Measurements from ENCODE around the gene NFE2L2. TPM values are rescaled to one million over a fixed set of nuclear protein-coding genes. Genes with fewer than 3 reads are reported as not detected.
A peak's percentile ranks its signal among the peaks of the same experiment; 100 is the strongest.
"Not testable (repeated sequence)": the region's sequence is repeated elsewhere in the genome, so short reads cannot be mapped to it uniquely, and the experiment has no call there.

Gene NFE2L2
- total and polyA plus RNA-seq, 2 experiments from 2014 or later = 77.4 to 123 TPM

DNA sequence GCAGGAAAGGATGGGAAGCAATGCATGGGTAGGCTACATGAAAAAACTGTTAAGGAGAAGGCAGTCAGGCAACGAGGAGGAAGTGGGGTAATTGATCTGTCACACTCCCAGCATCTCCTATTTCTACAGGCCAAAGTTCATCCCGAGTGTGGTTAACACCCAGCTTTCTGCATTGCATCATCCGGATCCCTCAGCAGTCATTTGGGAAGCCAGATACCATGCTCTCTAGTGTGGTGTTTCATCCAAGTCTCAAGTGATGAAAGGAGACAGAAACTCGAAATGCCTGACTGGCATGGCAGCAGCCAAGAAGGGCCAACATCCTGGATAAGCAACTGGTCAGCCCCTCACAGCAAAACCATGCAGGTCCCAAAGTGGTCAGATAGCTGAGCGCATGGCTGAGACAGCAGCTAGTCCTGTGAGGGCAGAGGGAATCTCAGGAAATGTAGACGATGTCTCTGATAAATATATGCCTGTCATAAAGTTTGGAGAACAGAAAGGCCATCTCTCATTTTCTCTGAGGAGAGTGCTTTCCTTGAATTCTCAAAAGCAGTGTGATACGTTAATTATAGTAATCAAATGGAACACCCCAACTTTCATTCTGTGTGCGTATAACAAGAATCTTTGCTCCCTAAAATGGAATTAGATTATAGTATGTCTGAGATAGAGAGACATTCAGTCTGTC lies 76.8 kb downstream of the NFE2L2 start:
- H3K27ac ChIP-seq = no peak overlapping the region
- TF ChIP-seq EZH2phosphoT487 (IDR thresholded peaks at IDR 0.05; ENCODE audit: insufficient read depth, low read depth) (peak; percentile 85), EZH2 (IDR thresholded peaks at IDR 0.05; ENCODE audit: insufficient read depth, poor library complexity, severe bottlenecking) (no peak)
- H3F3A ChIP-seq (ENCODE audit: insufficient read depth) = 0 out of 2 replicates have a peak, but pooled peaks cover 10% of the 10 kb centered on the region
- no peaks in the 10 kb centered on the region for H3K79me2 ChIP-seq (ENCODE audit: insufficient read depth)
- peak overlapping the region; percentile 63 for H2AFZ ChIP-seq
- H3K9me3 ChIP-seq (ENCODE audit: low read depth) = no peaks in the 10 kb centered on the region
- WGBS, 2 experiments (ENCODE audit: low coverage in 1 of 2, low lambda C conversion rate in 2 of 2, missing lambda C conversion rate in 2 of 2) = 50 to 52% methylated on average over 8 of the region's 8 CpGs
- peak; percentile 71 for DNase-seq
- H3K36me3 ChIP-seq (ENCODE audit: low read depth) = no peaks in the 10 kb centered on the region
- H3K27me3 ChIP-seq (replicated peaks; ENCODE audit: insufficient read depth) = no peaks in the 10 kb centered on the region
- H3K4me1 ChIP-seq (ENCODE audit: insufficient read depth) = peaks cover 10% of the 10 kb centered on the region; the same call in 1 of the 2 replicates
- H3K9ac ChIP-seq = no peak overlapping the region
- in situ Hi-C loops (cut with MboI) = no loop called here
- no peak overlapping the region for H3K4me3 ChIP-seq
- no peaks in the 10 kb centered on the region for H3K9me2 ChIP-seq (ENCODE audit: insufficient read depth)
- H4K20me1 ChIP-seq (ENCODE audit: insufficient read depth) = no peaks in the 10 kb centered on the region
- H3K4me2 ChIP-seq (ENCODE audit: unreplicated experiment) = peak overlapping the region; percentile 16

DNA sequence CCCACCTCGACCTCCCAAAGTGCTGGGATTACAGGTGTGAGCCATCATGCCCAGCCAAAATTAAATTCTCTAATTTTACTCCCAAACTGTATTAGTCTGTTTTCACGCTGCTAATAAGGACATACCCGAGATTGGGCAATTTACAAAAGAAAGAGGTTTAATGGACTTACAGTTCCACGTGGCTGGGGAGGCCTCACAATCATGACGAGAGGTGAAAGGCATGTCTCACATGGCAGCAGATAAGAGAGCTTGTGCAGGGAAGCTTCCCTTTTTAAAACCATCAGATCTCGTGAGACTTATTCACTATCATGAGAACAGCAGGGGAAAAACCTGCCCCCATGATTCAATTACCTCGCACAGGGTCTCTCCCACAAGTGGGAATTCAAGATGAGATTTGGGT lies 78.5 kb downstream of the NFE2L2 start:
- 85 to 87% methylated on average over 7 of the region's 7 CpGs for WGBS, 2 experiments (ENCODE audit: low coverage in 1 of 2, low lambda C conversion rate in 2 of 2, missing lambda C conversion rate in 2 of 2)
- H3K9me2 ChIP-seq (ENCODE audit: insufficient read depth); H3K4me2 ChIP-seq (ENCODE audit: unreplicated experiment); H3K9me3 ChIP-seq (ENCODE audit: low read depth); H3K9ac ChIP-seq; H3K36me3 ChIP-seq (ENCODE audit: low read depth); H3K27me3 ChIP-seq (replicated peaks; ENCODE audit: insufficient read depth); in situ Hi-C loops (cut with MboI); H3K4me3 ChIP-seq; H3K4me1 ChIP-seq (ENCODE audit: insufficient read depth); DNase-seq; H3K79me2 ChIP-seq (ENCODE audit: insufficient read depth); H4K20me1 ChIP-seq (ENCODE audit: insufficient read depth); H3F3A ChIP-seq (ENCODE audit: insufficient read depth); H3K27ac ChIP-seq; H2AFZ ChIP-seq: not testable (repeated sequence)

DNA sequence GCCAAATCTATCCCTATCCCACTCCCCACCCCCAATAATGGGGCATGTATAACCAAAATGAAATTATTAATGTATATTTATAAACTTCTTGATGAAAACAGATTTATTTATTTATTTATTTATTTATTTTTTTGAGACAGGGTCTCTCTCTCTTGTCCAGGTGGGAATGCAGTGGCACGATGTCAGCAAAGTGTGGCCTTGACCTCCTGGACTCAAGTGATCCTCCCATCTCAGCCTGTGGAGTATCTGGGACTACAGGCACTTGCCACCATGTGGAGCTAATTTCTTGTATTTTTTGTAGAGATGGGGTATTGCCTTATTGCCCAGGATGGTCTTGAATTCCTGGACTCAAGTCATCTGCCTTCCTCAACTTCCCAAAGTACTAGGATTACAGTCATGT lies 79.9 kb downstream of the NFE2L2 start:
- 0 out of 2 replicates have a peak, but pooled peaks cover 10% of the 10 kb centered on the region for H3F3A ChIP-seq (ENCODE audit: insufficient read depth)
- no peak overlapping the region for H3K9ac ChIP-seq
- TF ChIP-seq EZH2 (IDR thresholded peaks at IDR 0.05; ENCODE audit: insufficient read depth, poor library complexity, severe bottlenecking) (no peak), EZH2phosphoT487 (IDR thresholded peaks at IDR 0.05; ENCODE audit: insufficient read depth, low read depth) (no peak)
- H3K79me2 ChIP-seq (ENCODE audit: insufficient read depth) = no peaks in the 10 kb centered on the region
- no peaks in the 10 kb centered on the region for H3K9me2 ChIP-seq (ENCODE audit: insufficient read depth)
- no peaks in the 10 kb centered on the region for H4K20me1 ChIP-seq (ENCODE audit: insufficient read depth)
- H2AFZ ChIP-seq = no peak overlapping the region
- H3K4me3 ChIP-seq = no peak overlapping the region
- in situ Hi-C loops (cut with MboI) = no loop called here
- H3K4me2 ChIP-seq (ENCODE audit: unreplicated experiment) = no peak overlapping the region
- no peak overlapping the region for H3K27ac ChIP-seq
- WGBS, 2 experiments (ENCODE audit: low coverage in 1 of 2, low lambda C conversion rate in 2 of 2, missing lambda C conversion rate in 2 of 2) = 92 to 100% methylated on average over 1 of the region's 1 CpG
- H3K27me3 ChIP-seq (replicated peaks; ENCODE audit: insufficient read depth) = no peaks in the 10 kb centered on the region
- H3K36me3 ChIP-seq (ENCODE audit: low read depth) = no peaks in the 10 kb centered on the region
- DNase-seq = no peak
- H3K4me1 ChIP-seq (ENCODE audit: insufficient read depth) = peaks cover 10% of the 10 kb centered on the region; the same call in 1 of the 2 replicates
- H3K9me3 ChIP-seq (ENCODE audit: low read depth) = no peaks in the 10 kb centered on the region

DNA sequence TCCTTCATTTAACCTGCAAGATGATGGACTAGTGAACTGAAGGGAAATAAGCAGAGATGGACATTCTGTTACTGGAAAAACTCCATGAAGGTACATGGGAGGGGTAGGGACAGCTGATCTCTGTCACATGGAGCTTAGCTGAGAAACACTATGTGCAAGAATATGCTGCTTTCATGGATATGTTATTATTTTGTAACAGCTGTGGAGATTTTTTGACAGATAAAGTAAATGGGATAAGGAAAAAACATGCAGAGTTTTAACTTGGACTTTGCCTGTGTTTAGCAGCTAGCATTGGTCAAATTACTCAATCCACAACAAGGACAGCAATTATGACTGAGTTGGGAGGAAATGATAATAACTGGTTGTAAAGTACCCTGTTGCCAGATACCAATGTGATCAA lies 80.7 kb downstream of the NFE2L2 start:
- in situ Hi-C loops (cut with MboI) = no loop called here

More for the DNA sequence above, 80.7 kb downstream of the NFE2L2 start:
- Histone ChIP-seq H3K79me2 (ENCODE audit: insufficient read depth) (no peaks in the 10 kb centered on the region), H3K4me1 (ENCODE audit: insufficient read depth) (peaks cover 10% of the 10 kb centered on the region; the same call in 1 of the 2 replicates), H3K9me2 (ENCODE audit: insufficient read depth) (no peaks in the 10 kb centered on the region), H4K20me1 (ENCODE audit: insufficient read depth) (no peaks in the 10 kb centered on the region), H2AFZ (no peak overlapping the region), H3K4me3 (no peak overlapping the region), H3K9me3 (ENCODE audit: low read depth) (no peaks in the 10 kb centered on the region), H3K4me2 (ENCODE audit: unreplicated experiment) (no peak overlapping the region), H3K36me3 (ENCODE audit: low read depth) (no peaks in the 10 kb centered on the region), H3K27me3 (replicated peaks; ENCODE audit: insufficient read depth) (no peaks in the 10 kb centered on the region), H3F3A (ENCODE audit: insufficient read depth) (0 out of 2 replicates have a peak, but pooled peaks cover 10% of the 10 kb centered on the region), H3K9ac (no peak overlapping the region), H3K27ac (no peak overlapping the region)
- DNase-seq = no peak
- TF ChIP-seq EZH2phosphoT487 (IDR thresholded peaks at IDR 0.05; ENCODE audit: insufficient read depth, low read depth) (no peak), EZH2 (IDR thresholded peaks at IDR 0.05; ENCODE audit: insufficient read depth, poor library complexity, severe bottlenecking) (no peak)

Small RNAs within 50 kb of the gene (microRNA-seq; reads per million reads assigned to microRNA genes)
- gene MIR3128 (ENCODE audit: borderline number of aligned reads) = not detected
- gene MIR6512 (ENCODE audit: borderline number of aligned reads) = not detected

Small RNAs within 50 kb of the gene (small RNA-seq; reads per million reads assigned to genes)
- gene MIR3128 (ENCODE audit: low read depth, low replicate concordance) (not detected), gene MIR6512 (ENCODE audit: low read depth, low replicate concordance) (not detected), gene RF00019 (ENCODE audit: low read depth, low replicate concordance) (not detected)

Other genes starting within 250 kb of the NFE2L2 start
- 15.0 and 19.7 TPM in 2 replicates for gene HNRNPA3, start 51.9 kb downstream of the NFE2L2 start, total RNA-seq (2014; rRNA removed; shearing (Covaris generic))
- 47.1 and 51.0 TPM in 2 replicates for gene HNRNPA3, start 51.9 kb downstream of the NFE2L2 start, polyA plus RNA-seq (2016; fragmentation: Nextera tagmentation; extraction: Ambion mirVana)
- gene AGPS, start 128.0 kb upstream of the NFE2L2 start, total RNA-seq (2014; rRNA removed; shearing (Covaris generic)) = 32.6 and 36.7 TPM in 2 replicates
- 20.9 and 22.9 TPM in 2 replicates for gene AGPS, start 128.0 kb upstream of the NFE2L2 start, polyA plus RNA-seq (2016; fragmentation: Nextera tagmentation; extraction: Ambion mirVana)